Measurements from ENCODE around the gene SPTB.

The SPTB gene

GRCh38 chr14:64885559-64885958 lies 5.9 kb upstream of the SPTB start:
- DNase-seq (ENCODE audit: low read depth), result no peak

GRCh38 chr14:64880221-64881121 lies 764 bp upstream of the SPTB start:
- no peak for DNase-seq (ENCODE audit: low read depth)

- DNase-seq (ENCODE audit: low read depth), result no peak
Measured at GRCh38 chr14:64878837-64879634, 671 bp downstream of the SPTB start.

- no peak for DNase-seq (ENCODE audit: low read depth)
Measured at GRCh38 chr14:64877846-64878245, 1.9 kb downstream of the SPTB start.

GRCh38 chr14:64875350-64875749 lies 4.4 kb downstream of the SPTB start:
- DNase-seq (ENCODE audit: low read depth), result no peak

GRCh38 chr14:64873506-64874219 lies 6.0 kb downstream of the SPTB start:
- DNase-seq (ENCODE audit: low read depth), result no peak

- no peak for DNase-seq (ENCODE audit: low read depth)
Measured at GRCh38 chr14:64871344-64871743, 8.4 kb downstream of the SPTB start.

- DNase-seq (ENCODE audit: low read depth), result no peak
Measured at GRCh38 chr14:64870160-64870559, 9.5 kb downstream of the SPTB start.

- DNase-seq (ENCODE audit: low read depth), result no peak
Measured at GRCh38 chr14:64868841-64869240, 10.9 kb downstream of the SPTB start.

GRCh38 chr14:64868379-64868778 lies 11.3 kb downstream of the SPTB start:
- DNase-seq (ENCODE audit: low read depth), result no peak

GRCh38 chr14:64867182-64867581 lies 12.5 kb downstream of the SPTB start:
- DNase-seq (ENCODE audit: low read depth), result no peak

GRCh38 chr14:64865992-64866391 lies 13.7 kb downstream of the SPTB start:
- DNase-seq (ENCODE audit: low read depth), result no peak

- no peak for DNase-seq (ENCODE audit: low read depth)
Measured at GRCh38 chr14:64865109-64865508, 14.6 kb downstream of the SPTB start.

- DNase-seq (ENCODE audit: low read depth), result no peak
Measured at GRCh38 chr14:64864258-64864657, 15.4 kb downstream of the SPTB start.

GRCh38 chr14:64861916-64862315 lies 17.8 kb downstream of the SPTB start:
- no peak for DNase-seq (ENCODE audit: low read depth)

GRCh38 chr14:64860039-64860438 lies 19.7 kb downstream of the SPTB start:
- DNase-seq (ENCODE audit: low read depth), result no peak

- DNase-seq (ENCODE audit: low read depth), result no peak
Measured at GRCh38 chr14:64857979-64858744, 21.5 kb downstream of the SPTB start.

GRCh38 chr14:64856529-64857445 lies 22.9 kb downstream of the SPTB start:
- DNase-seq (ENCODE audit: low read depth), result no peak

- no peak for DNase-seq (ENCODE audit: low read depth)
Measured at GRCh38 chr14:64855721-64856528, 23.8 kb downstream of the SPTB start.

Measured in CMK (cell line).